ENCODE results near the gene MRPL23. TPM values are rescaled to one million over a fixed set of nuclear protein-coding genes. Genes with fewer than 3 reads are reported as not detected.

Gene MRPL23
- total and polyA plus RNA-seq, 4 donors = 33.0 to 83.9 (median 67.6) TPM

DNA sequence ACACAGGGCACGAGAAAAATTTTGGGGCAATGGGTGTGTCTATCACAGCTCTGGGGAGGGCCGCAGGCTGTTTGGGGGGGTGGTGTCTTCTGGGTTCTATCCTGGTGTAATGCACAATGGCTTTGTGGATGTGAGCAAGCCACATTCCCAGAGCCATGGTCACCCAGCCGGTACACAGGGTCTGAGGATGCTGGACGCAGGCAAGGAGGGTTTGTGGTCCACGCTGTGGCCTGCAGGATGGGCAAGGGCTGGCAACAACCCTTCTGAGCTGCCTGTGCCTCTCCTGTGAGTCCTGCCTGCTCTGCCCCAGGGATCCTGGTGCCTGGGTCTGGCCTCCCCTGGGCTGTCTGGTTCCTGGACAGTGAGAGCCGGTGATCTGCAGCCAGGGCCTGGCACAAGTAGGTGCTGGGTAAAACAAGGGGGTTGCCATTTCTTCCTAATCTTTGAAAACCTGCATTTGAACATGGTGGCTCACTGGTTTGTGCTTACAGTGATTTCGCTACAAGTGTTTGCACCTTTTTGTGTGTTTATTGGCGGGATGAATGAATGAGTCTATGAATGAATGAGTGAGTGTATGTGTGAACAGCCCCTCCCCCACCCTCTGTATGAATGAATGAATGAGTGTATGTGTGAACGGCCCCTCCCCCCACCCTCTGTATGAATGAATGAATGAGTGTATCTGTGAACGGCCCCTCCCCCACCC is 4.4 kb upstream of the MRPL23 start:
- Histone ChIP-seq H3K4me1 (ENCODE audit: control insufficient read depth in 4 of 4, insufficient read depth in 4 of 4, low read length in 3 of 4) (no peaks in the 10 kb centered on the region), H3K4me3 (ENCODE audit: low read depth in 1 of 3, low read length in 3 of 3) (no peak overlapping the region), H3K27ac (ENCODE audit: low read depth in 1 of 2, low read length in 2 of 2) (no peak overlapping the region), H3K27me3 (ENCODE audit: control insufficient read depth in 4 of 4, insufficient read depth in 4 of 4, low read length in 3 of 4) (no peaks in the 10 kb centered on the region), H3K36me3 (ENCODE audit: control insufficient read depth in 4 of 4, insufficient read depth in 3 of 4, low read depth in 1 of 4, low read length in 3 of 4) (no peaks in the 10 kb centered on the region), H3K9me3 (ENCODE audit: control insufficient read depth in 4 of 4, low read length in 3 of 4) (no peaks in the 10 kb centered on the region), H3K9ac (ENCODE audit: low read depth in 1 of 2, low read length in 2 of 2) (no peak overlapping the region)
- 87% methylated on average over 10 of the region's 10 CpGs for WGBS
- TF ChIP-seq GABPA (IDR thresholded peaks at IDR 0.05 in 1 of 2, conservative IDR thresholded peaks at IDR 0.05 in 1 of 2) (no peak), RAD21 (IDR thresholded peaks at IDR 0.05) (no peak), NR2F2 (IDR thresholded peaks at IDR 0.05) (no peak), HNF4A (conservative IDR thresholded peaks at IDR 0.05) (no peak), TAF1 (conservative IDR thresholded peaks at IDR 0.05) (no peak), YY1 (IDR thresholded peaks at IDR 0.05) (no peak), FOXA1 (IDR thresholded peaks at IDR 0.05) (no peak), HNF4G (IDR thresholded peaks at IDR 0.05) (no peak), EGR1 (IDR thresholded peaks at IDR 0.05; ENCODE audit: low read depth in 2 of 2) (no peak)
- TF ChIP-seq, protein P1, sequence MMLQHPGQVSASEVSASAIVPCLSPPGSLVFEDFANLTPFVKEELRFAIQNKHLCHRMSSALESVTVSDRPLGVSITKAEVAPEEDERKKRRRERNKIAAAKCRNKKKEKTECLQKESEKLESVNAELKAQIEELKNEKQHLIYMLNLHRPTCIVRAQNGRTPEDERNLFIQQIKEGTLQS (IDR thresholded peaks at IDR 0.05) = no peak
- DNase-seq (ENCODE audit: low spot score) = no peak

DNA sequence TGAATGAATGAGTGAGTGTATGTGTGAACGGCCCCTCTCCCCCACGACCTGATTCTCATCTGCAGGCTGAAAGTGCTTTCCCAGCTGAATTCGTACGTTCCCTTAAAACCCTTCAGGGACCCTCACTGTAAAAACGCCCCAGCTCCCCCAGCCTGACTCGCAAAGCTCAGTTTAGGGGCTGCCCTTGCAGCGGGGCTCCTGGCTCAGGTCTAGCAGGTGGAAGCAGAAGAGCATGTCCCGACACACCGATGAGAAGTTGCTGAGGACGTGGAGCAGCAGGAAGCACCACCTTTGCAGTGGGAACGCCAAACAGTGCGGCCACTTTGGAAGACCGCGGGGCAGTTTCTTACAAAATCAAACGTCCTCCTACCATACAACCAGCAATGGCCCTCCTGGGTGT is 3.6 kb upstream of the MRPL23 start:
- WGBS = 82% methylated on average over 15 of the region's 15 CpGs
- Histone ChIP-seq H3K4me1 (ENCODE audit: control insufficient read depth in 4 of 4, insufficient read depth in 4 of 4, low read length in 3 of 4) (no peaks in the 10 kb centered on the region), H3K27me3 (ENCODE audit: control insufficient read depth in 4 of 4, insufficient read depth in 4 of 4, low read length in 3 of 4) (no peaks in the 10 kb centered on the region), H3K9ac (ENCODE audit: low read depth in 1 of 2, low read length in 2 of 2) (no peak overlapping the region), H3K36me3 (ENCODE audit: control insufficient read depth in 4 of 4, insufficient read depth in 3 of 4, low read depth in 1 of 4, low read length in 3 of 4) (no peaks in the 10 kb centered on the region), H3K4me3 (ENCODE audit: low read depth in 1 of 3, low read length in 3 of 3) (no peak overlapping the region), H3K27ac (ENCODE audit: low read depth in 1 of 2, low read length in 2 of 2) (no peak overlapping the region), H3K9me3 (ENCODE audit: control insufficient read depth in 4 of 4, low read length in 3 of 4) (no peaks in the 10 kb centered on the region)
- TF ChIP-seq FOXA2 (IDR thresholded peaks at IDR 0.05) = no peak
- TF ChIP-seq RAD21 (IDR thresholded peaks at IDR 0.05) = no peak
- TF ChIP-seq, protein P2, sequence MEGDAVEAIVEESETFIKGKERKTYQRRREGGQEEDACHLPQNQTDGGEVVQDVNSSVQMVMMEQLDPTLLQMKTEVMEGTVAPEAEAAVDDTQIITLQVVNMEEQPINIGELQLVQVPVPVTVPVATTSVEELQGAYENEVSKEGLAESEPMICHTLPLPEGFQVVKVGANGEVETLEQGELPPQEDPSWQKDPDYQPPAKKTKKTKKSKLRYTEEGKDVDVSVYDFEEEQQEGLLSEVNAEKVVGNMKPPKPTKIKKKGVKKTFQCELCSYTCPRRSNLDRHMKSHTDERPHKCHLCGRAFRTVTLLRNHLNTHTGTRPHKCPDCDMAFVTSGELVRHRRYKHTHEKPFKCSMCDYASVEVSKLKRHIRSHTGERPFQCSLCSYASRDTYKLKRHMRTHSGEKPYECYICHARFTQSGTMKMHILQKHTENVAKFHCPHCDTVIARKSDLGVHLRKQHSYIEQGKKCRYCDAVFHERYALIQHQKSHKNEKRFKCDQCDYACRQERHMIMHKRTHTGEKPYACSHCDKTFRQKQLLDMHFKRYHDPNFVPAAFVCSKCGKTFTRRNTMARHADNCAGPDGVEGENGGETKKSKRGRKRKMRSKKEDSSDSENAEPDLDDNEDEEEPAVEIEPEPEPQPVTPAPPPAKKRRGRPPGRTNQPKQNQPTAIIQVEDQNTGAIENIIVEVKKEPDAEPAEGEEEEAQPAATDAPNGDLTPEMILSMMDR (IDR thresholded peaks at IDR 0.05; ENCODE audit: low read depth, low read length, missing input control) = no peak
- TF ChIP-seq NR2F2 (IDR thresholded peaks at IDR 0.05) = no peak
- TF ChIP-seq, protein P1 (IDR thresholded peaks at IDR 0.05) = no peak
- no peak for DNase-seq (ENCODE audit: low spot score)

DNA sequence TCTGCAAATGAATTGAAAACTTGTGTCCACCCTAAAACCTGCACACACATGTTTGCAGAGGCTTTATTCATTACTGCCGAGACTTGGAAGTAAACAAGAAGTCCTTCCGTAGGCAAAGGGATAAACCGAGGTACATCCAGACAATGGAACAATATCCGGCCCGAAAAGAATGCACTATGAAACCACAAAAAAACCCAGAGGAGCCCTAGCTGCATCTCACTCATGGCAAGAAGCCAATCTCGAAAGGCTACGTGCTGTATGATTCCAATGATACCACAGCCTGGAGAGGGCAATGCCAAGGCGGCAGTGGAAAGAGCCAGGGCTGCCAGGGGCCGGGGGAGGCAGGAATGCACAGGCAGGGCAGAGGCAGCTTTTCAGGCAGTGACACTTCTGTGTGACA is 3.2 kb upstream of the MRPL23 start:
- TF ChIP-seq, protein P3, sequence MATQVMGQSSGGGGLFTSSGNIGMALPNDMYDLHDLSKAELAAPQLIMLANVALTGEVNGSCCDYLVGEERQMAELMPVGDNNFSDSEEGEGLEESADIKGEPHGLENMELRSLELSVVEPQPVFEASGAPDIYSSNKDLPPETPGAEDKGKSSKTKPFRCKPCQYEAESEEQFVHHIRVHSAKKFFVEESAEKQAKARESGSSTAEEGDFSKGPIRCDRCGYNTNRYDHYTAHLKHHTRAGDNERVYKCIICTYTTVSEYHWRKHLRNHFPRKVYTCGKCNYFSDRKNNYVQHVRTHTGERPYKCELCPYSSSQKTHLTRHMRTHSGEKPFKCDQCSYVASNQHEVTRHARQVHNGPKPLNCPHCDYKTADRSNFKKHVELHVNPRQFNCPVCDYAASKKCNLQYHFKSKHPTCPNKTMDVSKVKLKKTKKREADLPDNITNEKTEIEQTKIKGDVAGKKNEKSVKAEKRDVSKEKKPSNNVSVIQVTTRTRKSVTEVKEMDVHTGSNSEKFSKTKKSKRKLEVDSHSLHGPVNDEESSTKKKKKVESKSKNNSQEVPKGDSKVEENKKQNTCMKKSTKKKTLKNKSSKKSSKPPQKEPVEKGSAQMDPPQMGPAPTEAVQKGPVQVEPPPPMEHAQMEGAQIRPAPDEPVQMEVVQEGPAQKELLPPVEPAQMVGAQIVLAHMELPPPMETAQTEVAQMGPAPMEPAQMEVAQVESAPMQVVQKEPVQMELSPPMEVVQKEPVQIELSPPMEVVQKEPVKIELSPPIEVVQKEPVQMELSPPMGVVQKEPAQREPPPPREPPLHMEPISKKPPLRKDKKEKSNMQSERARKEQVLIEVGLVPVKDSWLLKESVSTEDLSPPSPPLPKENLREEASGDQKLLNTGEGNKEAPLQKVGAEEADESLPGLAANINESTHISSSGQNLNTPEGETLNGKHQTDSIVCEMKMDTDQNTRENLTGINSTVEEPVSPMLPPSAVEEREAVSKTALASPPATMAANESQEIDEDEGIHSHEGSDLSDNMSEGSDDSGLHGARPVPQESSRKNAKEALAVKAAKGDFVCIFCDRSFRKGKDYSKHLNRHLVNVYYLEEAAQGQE (IDR thresholded peaks at IDR 0.05) = no peak
- TF ChIP-seq JUND (IDR thresholded peaks at IDR 0.05) (no peak), YY1 (IDR thresholded peaks at IDR 0.05) (no peak), SP1 (IDR thresholded peaks at IDR 0.05) (no peak), HNF4A (conservative IDR thresholded peaks at IDR 0.05) (no peak), FOXA2 (IDR thresholded peaks at IDR 0.05) (no peak), GABPA (IDR thresholded peaks at IDR 0.05 in 1 of 2, conservative IDR thresholded peaks at IDR 0.05 in 1 of 2) (no peak), FOXA1 (IDR thresholded peaks at IDR 0.05) (no peak), HNF4G (IDR thresholded peaks at IDR 0.05) (no peak), RAD21 (IDR thresholded peaks at IDR 0.05) (no peak), TAF1 (conservative IDR thresholded peaks at IDR 0.05) (no peak), RXRA (IDR thresholded peaks at IDR 0.05) (no peak)
- TF ChIP-seq, protein P1 (IDR thresholded peaks at IDR 0.05) = no peak
- TF ChIP-seq, protein P4, sequence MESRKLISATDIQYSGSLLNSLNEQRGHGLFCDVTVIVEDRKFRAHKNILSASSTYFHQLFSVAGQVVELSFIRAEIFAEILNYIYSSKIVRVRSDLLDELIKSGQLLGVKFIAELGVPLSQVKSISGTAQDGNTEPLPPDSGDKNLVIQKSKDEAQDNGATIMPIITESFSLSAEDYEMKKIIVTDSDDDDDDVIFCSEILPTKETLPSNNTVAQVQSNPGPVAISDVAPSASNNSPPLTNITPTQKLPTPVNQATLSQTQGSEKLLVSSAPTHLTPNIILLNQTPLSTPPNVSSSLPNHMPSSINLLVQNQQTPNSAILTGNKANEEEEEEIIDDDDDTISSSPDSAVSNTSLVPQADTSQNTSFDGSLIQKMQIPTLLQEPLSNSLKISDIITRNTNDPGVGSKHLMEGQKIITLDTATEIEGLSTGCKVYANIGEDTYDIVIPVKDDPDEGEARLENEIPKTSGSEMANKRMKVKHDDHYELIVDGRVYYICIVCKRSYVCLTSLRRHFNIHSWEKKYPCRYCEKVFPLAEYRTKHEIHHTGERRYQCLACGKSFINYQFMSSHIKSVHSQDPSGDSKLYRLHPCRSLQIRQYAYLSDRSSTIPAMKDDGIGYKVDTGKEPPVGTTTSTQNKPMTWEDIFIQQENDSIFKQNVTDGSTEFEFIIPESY (IDR thresholded peaks at IDR 0.05) = no peak
- TF ChIP-seq, protein P5, sequence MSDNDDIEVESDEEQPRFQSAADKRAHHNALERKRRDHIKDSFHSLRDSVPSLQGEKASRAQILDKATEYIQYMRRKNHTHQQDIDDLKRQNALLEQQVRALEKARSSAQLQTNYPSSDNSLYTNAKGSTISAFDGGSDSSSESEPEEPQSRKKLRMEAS (IDR thresholded peaks at IDR 0.05) = no peak
- no peaks in the 10 kb centered on the region for H3K9me3 ChIP-seq (ENCODE audit: control insufficient read depth in 4 of 4, low read length in 3 of 4)
- H3K27ac ChIP-seq (ENCODE audit: low read depth in 1 of 2, low read length in 2 of 2) = no peak overlapping the region
- 82% methylated on average over 9 of the region's 9 CpGs for WGBS
- no peak overlapping the region for H3K9ac ChIP-seq (ENCODE audit: low read depth in 1 of 2, low read length in 2 of 2)
- DNase-seq (ENCODE audit: low spot score) = no peak
- no peaks in the 10 kb centered on the region for H3K36me3 ChIP-seq (ENCODE audit: control insufficient read depth in 4 of 4, insufficient read depth in 3 of 4, low read depth in 1 of 4, low read length in 3 of 4)
- H3K27me3 ChIP-seq (ENCODE audit: control insufficient read depth in 4 of 4, insufficient read depth in 4 of 4, low read length in 3 of 4) = no peaks in the 10 kb centered on the region
- H3K4me3 ChIP-seq (ENCODE audit: low read depth in 1 of 3, low read length in 3 of 3) = no peak overlapping the region
- H3K4me1 ChIP-seq (ENCODE audit: control insufficient read depth in 4 of 4, insufficient read depth in 4 of 4, low read length in 3 of 4) = no peaks in the 10 kb centered on the region

Measured in liver (tissue), 9 donors.